ENCODE results near the gene PRDM13. TPM values are rescaled to one million over a fixed set of nuclear protein-coding genes. Genes with fewer than 3 reads are reported as not detected.
A peak's percentile ranks its signal among the peaks of the same experiment; 100 is the strongest.
"Not testable (repeated sequence)": the region's sequence is repeated elsewhere in the genome, so short reads cannot be mapped to it uniquely, and the experiment has no call there.

PRDM13 gene
- total and polyA plus RNA-seq, 3 experiments from 2014 or later = 0.07 to 0.14 TPM; not detected in 1

GRCh38 chr6:99590728-99591672 lies 15.6 kb upstream of the PRDM13 start:
- Mint-ChIP-seq H3K27me3 (peaks cover 62 to 85% of the 10 kb centered on the region in 2 donors), H3K27ac (no peak overlapping the region), H3K36me3 (peaks cover 0 to 3% (median 2%) of the 10 kb centered on the region in 3 donors), H3K9me3 (peaks cover 3 to 11% (median 9%) of the 10 kb centered on the region in 5 donors), H3K4me1 (peaks cover 32 to 46% (median 41%) of the 10 kb centered on the region in 3 donors), H3K4me3 (peak overlapping the region in 6 of 7 donors; percentile 7 to 76 (median 46))
- CTCF ChIA-PET = interaction anchor here (0.9 kb wide), 1 partner anchor 155 kb away, joined by 4 read pairs; no protein-coding TSS in a partner anchor
- H3K4me1 ChIP-seq (ENCODE audit: insufficient read depth, low read length) = peaks cover 23% of the 10 kb centered on the region
- peaks cover 52% of the 10 kb centered on the region for H3K27me3 ChIP-seq (ENCODE audit: insufficient read depth, low read length, poor library complexity, severe bottlenecking)
- no peak overlapping the region for H3K27ac ChIP-seq (ENCODE audit: low read depth, low read length)
- no peak for DNase-seq
- H3K4me3 ChIP-seq (ENCODE audit: low read length) = no peak overlapping the region
- no peaks in the 10 kb centered on the region for H3K36me3 ChIP-seq (ENCODE audit: insufficient read depth, low read length)
- H3K9me3 ChIP-seq (ENCODE audit: low read length) = no peaks in the 10 kb centered on the region
- POLR2A ChIA-PET = interaction anchor here (0.7 kb wide), 1 partner anchor 870 kb away, joined by 4 read pairs; no protein-coding TSS in a partner anchor

GRCh38 chr6:99591673-99592364 lies 14.8 kb upstream of the PRDM13 start:
- Mint-ChIP-seq H3K4me3 (peak overlapping the region in 5 of 7 donors; percentile 7 to 58 (median 39)), H3K27me3 (peaks cover 65 to 88% of the 10 kb centered on the region in 2 donors), H3K4me1 (peaks cover 27 to 42% (median 41%) of the 10 kb centered on the region in 3 donors), H3K27ac (no peak overlapping the region), H3K36me3 (peaks cover 0 to 3% (median 2%) of the 10 kb centered on the region in 3 donors), H3K9me3 (peaks cover 3 to 11% (median 9%) of the 10 kb centered on the region in 5 donors)
- no peaks in the 10 kb centered on the region for H3K9me3 ChIP-seq (ENCODE audit: low read length)
- peaks cover 23% of the 10 kb centered on the region for H3K4me1 ChIP-seq (ENCODE audit: insufficient read depth, low read length)
- no peaks in the 10 kb centered on the region for H3K36me3 ChIP-seq (ENCODE audit: insufficient read depth, low read length)
- ChIA-PET CTCF (no interaction called here), POLR2A (no interaction called here)
- H3K27ac ChIP-seq (ENCODE audit: low read depth, low read length) = no peak overlapping the region
- DNase-seq = no peak
- H3K4me3 ChIP-seq (ENCODE audit: low read length) = no peak overlapping the region
- H3K27me3 ChIP-seq (ENCODE audit: insufficient read depth, low read length, poor library complexity, severe bottlenecking) = peaks cover 58% of the 10 kb centered on the region

GRCh38 chr6:99592900-99593299 lies 13.7 kb upstream of the PRDM13 start:
- H3K36me3 ChIP-seq (ENCODE audit: insufficient read depth, low read length) = no peaks in the 10 kb centered on the region
- no peak for DNase-seq
- ChIA-PET CTCF (no interaction called here), POLR2A (no interaction called here)
- H3K9me3 ChIP-seq (ENCODE audit: low read length) = no peaks in the 10 kb centered on the region
- H3K4me1 Mint-ChIP-seq = peaks cover 27 to 41% (median 40%) of the 10 kb centered on the region in 3 donors
- H3K27ac Mint-ChIP-seq = no peak overlapping the region
- H3K27ac ChIP-seq (ENCODE audit: low read depth, low read length) = no peak overlapping the region
- H3K4me3 Mint-ChIP-seq = no peak overlapping the region
- H3K36me3 Mint-ChIP-seq = peaks cover 0 to 3% (median 2%) of the 10 kb centered on the region in 3 donors
- H3K9me3 Mint-ChIP-seq = peaks cover 3 to 11% (median 9%) of the 10 kb centered on the region in 5 donors
- no peak overlapping the region for H3K4me3 ChIP-seq (ENCODE audit: low read length)
- peaks cover 23% of the 10 kb centered on the region for H3K4me1 ChIP-seq (ENCODE audit: insufficient read depth, low read length)
- peaks cover 56% of the 10 kb centered on the region for H3K27me3 ChIP-seq (ENCODE audit: insufficient read depth, low read length, poor library complexity, severe bottlenecking)
- peaks cover 65 to 93% of the 10 kb centered on the region in 2 donors for H3K27me3 Mint-ChIP-seq

- H3K36me3 Mint-ChIP-seq; H3K4me3 Mint-ChIP-seq; CTCF ChIA-PET; H3K27ac Mint-ChIP-seq; POLR2A ChIA-PET; H3K9me3 ChIP-seq (ENCODE audit: low read length); DNase-seq; H3K4me3 ChIP-seq (ENCODE audit: low read length); H3K27ac ChIP-seq (ENCODE audit: low read depth, low read length); H3K36me3 ChIP-seq (ENCODE audit: insufficient read depth, low read length): not testable (repeated sequence)
- peaks cover 3 to 11% (median 9%) of the 10 kb centered on the region in 5 donors for H3K9me3 Mint-ChIP-seq
- H3K4me1 Mint-ChIP-seq = peaks cover 16 to 25% (median 25%) of the 10 kb centered on the region in 3 donors
- H3K4me1 ChIP-seq (ENCODE audit: insufficient read depth, low read length) = peaks cover 18% of the 10 kb centered on the region
- peaks cover 65 to 92% of the 10 kb centered on the region in 2 donors for H3K27me3 Mint-ChIP-seq
- H3K27me3 ChIP-seq (ENCODE audit: insufficient read depth, low read length, poor library complexity, severe bottlenecking) = peaks cover 47% of the 10 kb centered on the region
Measured at GRCh38 chr6:99594696-99595095, 11.9 kb upstream of the PRDM13 start.

- Histone ChIP-seq H3K27ac (ENCODE audit: low read depth, low read length) (no peak overlapping the region), H3K4me1 (ENCODE audit: insufficient read depth, low read length) (peaks cover 21% of the 10 kb centered on the region), H3K27me3 (ENCODE audit: insufficient read depth, low read length, poor library complexity, severe bottlenecking) (peaks cover 71% of the 10 kb centered on the region), H3K36me3 (ENCODE audit: insufficient read depth, low read length) (no peaks in the 10 kb centered on the region), H3K4me3 (ENCODE audit: low read length) (no peak overlapping the region), H3K9me3 (ENCODE audit: low read length) (no peaks in the 10 kb centered on the region)
- ChIA-PET CTCF (interaction anchor here (1.1 to 2.5 kb wide), 3 partner anchors 9 to 28 kb away, joined by 3 to 8 read pairs (median 4); no protein-coding TSS in a partner anchor), POLR2A (interaction anchor here (0.9 kb wide), 1 partner anchor 14 kb away, joined by 3 read pairs; no protein-coding TSS in a partner anchor)
- Mint-ChIP-seq H3K27me3 (peaks cover 78 to 93% of the 10 kb centered on the region in 2 donors), H3K4me1 (peaks cover 24 to 42% (median 24%) of the 10 kb centered on the region in 3 donors), H3K9me3 (peaks cover 0 to 4% (median 0%) of the 10 kb centered on the region in 5 donors), H3K4me3 (peak overlapping the region; percentile 27 to 82 (median 72)), H3K27ac (peak overlapping the region in 1 of 8 donors; percentile 10), H3K36me3 (no peaks in the 10 kb centered on the region)
- no peak for DNase-seq
Measured at GRCh38 chr6:99602520-99603420, 3.9 kb upstream of the PRDM13 start.

GRCh38 chr6:99603421-99604165 lies 3.0 kb upstream of the PRDM13 start:
- Mint-ChIP-seq H3K27me3 (peaks cover 82 to 93% of the 10 kb centered on the region in 2 donors), H3K36me3 (no peaks in the 10 kb centered on the region), H3K4me3 (peak overlapping the region; percentile 62 to 86 (median 75)), H3K27ac (peak overlapping the region in 2 of 8 donors; percentile 34 to 63), H3K4me1 (peaks cover 26 to 48% (median 30%) of the 10 kb centered on the region in 3 donors), H3K9me3 (peaks cover 0 to 10% (median 4%) of the 10 kb centered on the region in 5 donors)
- CTCF ChIA-PET = interaction anchor here (0.7 to 1.3 kb wide), 3 partner anchors 29 to 302 kb away, joined by 3 read pairs; no protein-coding TSS in a partner anchor
- peaks cover 21% of the 10 kb centered on the region for H3K4me1 ChIP-seq (ENCODE audit: insufficient read depth, low read length)
- no peaks in the 10 kb centered on the region for H3K36me3 ChIP-seq (ENCODE audit: insufficient read depth, low read length)
- H3K4me3 ChIP-seq (ENCODE audit: low read length) = peak overlapping the region; percentile 20
- H3K27ac ChIP-seq (ENCODE audit: low read depth, low read length) = no peak overlapping the region
- POLR2A ChIA-PET = interaction anchor here (0.9 kb wide), 1 partner anchor 13 kb away, joined by 3 read pairs; no protein-coding TSS in a partner anchor
- H3K27me3 ChIP-seq (ENCODE audit: insufficient read depth, low read length, poor library complexity, severe bottlenecking) = peaks cover 79% of the 10 kb centered on the region
- DNase-seq = peak in 1 of 5 donors; percentile 51
- H3K9me3 ChIP-seq (ENCODE audit: low read length) = no peaks in the 10 kb centered on the region

All from CD8-positive, alpha-beta memory T cell (primary cell).